ENCODE measurements around the gene HIP1. TPM values are rescaled to one million over a fixed set of nuclear protein-coding genes. Genes with fewer than 3 reads are reported as not detected.

HIP1 gene
- total and polyA plus RNA-seq, 2 of the 13 experiments (the other 11 are each of a cell fraction or from before 2014, with no cell fraction given): 4.5 to 6.2 TPM

DNA sequence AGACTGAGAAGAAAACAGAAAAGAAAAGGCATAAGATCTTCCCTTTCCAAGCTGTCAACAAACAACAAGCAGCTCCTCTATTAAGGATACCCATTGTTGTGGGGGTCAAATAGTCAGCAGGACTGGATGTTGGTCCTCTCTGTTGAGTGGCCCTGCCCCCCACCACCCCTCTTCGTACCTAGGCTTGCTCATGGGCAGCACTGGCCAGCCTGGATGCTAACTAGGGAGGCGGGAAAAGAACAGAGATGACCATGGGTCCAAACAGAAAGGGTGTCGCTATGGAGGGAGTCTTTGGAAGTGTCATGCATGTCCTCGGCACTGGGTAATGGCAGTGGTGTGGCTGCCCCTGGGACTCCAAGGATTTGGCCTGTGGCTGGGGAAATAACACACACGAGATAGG is 201.0 kb downstream of the HIP1 start:
- in situ Hi-C loops (cut with HindIII; ENCODE audit: extremely low pct_ligation_motif_present, low pct_unique_long_range_greater_than_20kb) (no loop called here), intact Hi-C loops (cut with micrococcal nuclease; ENCODE audit: unreplicated experiment) (no loop called here)
- no peaks in the 10 kb centered on the region for H3K4me1 ChIP-seq (ENCODE audit: insufficient read depth, low read length)
- CTCF ChIA-PET (ENCODE audit: low intra/inter-chr PET ratio, low total read pairs): no interaction called here
- ATAC-seq (no peak), DNase-seq (ENCODE audit: low spot score) (no peak), FAIRE-seq (no peak)
- BruUV-seq (replicated peaks): no TSS peak
- no peaks in the 10 kb centered on the region for H3K9me3 ChIP-seq (ENCODE audit: low read length)
- H2AFZ ChIP-seq (ENCODE audit: low read length): no peak overlapping the region
- no peaks in the 10 kb centered on the region for H4K20me1 ChIP-seq (ENCODE audit: insufficient read depth, low read length)
- 82% methylated on average over 5 of the region's 5 CpGs for WGBS (ENCODE audit: low lambda C conversion rate)
- POLR2A ChIA-PET: no interaction called here
- no peak overlapping the region for H3K4me2 ChIP-seq (ENCODE audit: low read depth, low read length)
- no peak for TF ChIP-seq CCDC6 (CRISPR knock-in tag; IDR thresholded peaks at IDR 0.05)
- TF ChIP-seq, protein P1, sequence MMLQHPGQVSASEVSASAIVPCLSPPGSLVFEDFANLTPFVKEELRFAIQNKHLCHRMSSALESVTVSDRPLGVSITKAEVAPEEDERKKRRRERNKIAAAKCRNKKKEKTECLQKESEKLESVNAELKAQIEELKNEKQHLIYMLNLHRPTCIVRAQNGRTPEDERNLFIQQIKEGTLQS (CRISPR knock-in tag; IDR thresholded peaks at IDR 0.05): no peak
- TF ChIP-seq ZNF724P (CRISPR knock-in tag; IDR thresholded peaks at IDR 0.05; ENCODE audit: borderline replicate concordance): no peak
- no peak for TF ChIP-seq JUND (CRISPR knock-in tag; IDR thresholded peaks at IDR 0.05)
- no peak for TF ChIP-seq RBM39 (IDR thresholded peaks at IDR 0.05; ENCODE audit: low read depth, low read length, poor library complexity, severe bottlenecking)
- no peak for TF ChIP-seq RORA (CRISPR knock-in tag; IDR thresholded peaks at IDR 0.05)
- TF ChIP-seq MTA1 (CRISPR knock-in tag; IDR thresholded peaks at IDR 0.05; ENCODE audit: borderline replicate concordance): no peak
- TF ChIP-seq ZNF629 (CRISPR knock-in tag; conservative IDR thresholded peaks at IDR 0.05): no peak
- TF ChIP-seq HES4 (CRISPR knock-in tag; IDR thresholded peaks at IDR 0.05; ENCODE audit: borderline replicate concordance): no peak
- TF ChIP-seq YY1 (IDR thresholded peaks at IDR 0.05; ENCODE audit: insufficient read depth, insufficient replicate concordance, low read depth, low read length): no peak
- no peak for TF ChIP-seq ZSCAN25 (CRISPR knock-in tag; IDR thresholded peaks at IDR 0.05)
- TF ChIP-seq SAFB2 (CRISPR knock-in tag; IDR thresholded peaks at IDR 0.05; ENCODE audit: borderline replicate concordance, low read depth): no peak
- no peak for TF ChIP-seq SMAD9 (CRISPR knock-in tag; IDR thresholded peaks at IDR 0.05)
- TF ChIP-seq, protein P2, sequence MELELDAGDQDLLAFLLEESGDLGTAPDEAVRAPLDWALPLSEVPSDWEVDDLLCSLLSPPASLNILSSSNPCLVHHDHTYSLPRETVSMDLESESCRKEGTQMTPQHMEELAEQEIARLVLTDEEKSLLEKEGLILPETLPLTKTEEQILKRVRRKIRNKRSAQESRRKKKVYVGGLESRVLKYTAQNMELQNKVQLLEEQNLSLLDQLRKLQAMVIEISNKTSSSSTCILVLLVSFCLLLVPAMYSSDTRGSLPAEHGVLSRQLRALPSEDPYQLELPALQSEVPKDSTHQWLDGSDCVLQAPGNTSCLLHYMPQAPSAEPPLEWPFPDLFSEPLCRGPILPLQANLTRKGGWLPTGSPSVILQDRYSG (CRISPR knock-in tag; IDR thresholded peaks at IDR 0.05): no peak
- TF ChIP-seq POLR2A (IDR thresholded peaks at IDR 0.05; ENCODE audit: insufficient read depth in 1 of 2, low read depth in 2 of 2, low read length in 2 of 2): no peak
- no peak for TF ChIP-seq HNRNPL (IDR thresholded peaks at IDR 0.05; ENCODE audit: low read depth, low read length)
- TF ChIP-seq, protein P3, sequence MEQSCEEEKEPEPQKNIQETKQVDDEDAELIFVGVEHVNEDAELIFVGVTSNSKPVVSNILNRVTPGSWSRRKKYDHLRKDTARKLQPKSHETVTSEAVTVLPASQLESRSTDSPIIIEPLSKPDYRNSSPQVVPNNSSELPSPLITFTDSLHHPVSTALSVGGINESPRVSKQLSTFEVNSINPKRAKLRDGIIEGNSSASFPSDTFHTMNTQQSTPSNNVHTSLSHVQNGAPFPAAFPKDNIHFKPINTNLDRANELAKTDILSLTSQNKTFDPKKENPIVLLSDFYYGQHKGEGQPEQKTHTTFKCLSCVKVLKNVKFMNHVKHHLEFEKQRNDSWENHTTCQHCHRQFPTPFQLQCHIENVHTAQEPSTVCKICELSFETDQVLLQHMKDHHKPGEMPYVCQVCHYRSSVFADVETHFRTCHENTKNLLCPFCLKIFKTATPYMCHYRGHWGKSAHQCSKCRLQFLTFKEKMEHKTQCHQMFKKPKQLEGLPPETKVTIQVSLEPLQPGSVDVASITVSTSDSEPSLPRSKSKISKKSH (CRISPR knock-in tag; IDR thresholded peaks at IDR 0.05; ENCODE audit: borderline replicate concordance): no peak
- no peak for TF ChIP-seq MXI1 (IDR thresholded peaks at IDR 0.05; ENCODE audit: borderline replicate concordance, low read depth, low read length)
- TF ChIP-seq ZC3H13 (CRISPR knock-in tag; IDR thresholded peaks at IDR 0.05): no peak
- no peak overlapping the region for H3K27ac ChIP-seq (ENCODE audit: extremely low read length, insufficient read depth, low read length)
- H3K9ac ChIP-seq (ENCODE audit: insufficient read depth, low read depth, low read length): no peak overlapping the region
- H3K27me3 ChIP-seq (ENCODE audit: control insufficient read depth in 1 of 2, insufficient read depth in 2 of 2, low read length in 2 of 2): no peaks in the 10 kb centered on the region
- H3K36me3 ChIP-seq (replicated peaks in 1 of 2; ENCODE audit: control insufficient read depth in 1 of 2, insufficient read depth in 2 of 2, low read length in 2 of 2): no peaks in the 10 kb centered on the region; a peak in 3 of 5 replicates
- H3K79me2 ChIP-seq (ENCODE audit: insufficient read depth, low read length): no peaks in the 10 kb centered on the region
- H3K4me3 ChIP-seq (replicated peaks in 1 of 3; ENCODE audit: insufficient read depth in 1 of 3, low read depth in 2 of 3, low read length in 3 of 3): no peak overlapping the region

All from HepG2 (cell line).